ENCODE measurements around the gene SERPIND1. TPM values are rescaled to one million over a fixed set of nuclear protein-coding genes. Genes with fewer than 3 reads are reported as not detected.

Gene SERPIND1
- total RNA-seq, 2 donors from 2014 or later = not detected

- Histone ChIP-seq H3K36me3 (replicated peaks in 1 of 2; ENCODE audit: insufficient read depth in 1 of 2, low read depth in 2 of 2) (peaks cover 0 to 5% of the 10 kb centered on the region in 2 donors), H3K27ac (no peak overlapping the region), H3K4me3 (no peak overlapping the region), H3K9me3 (no peaks in the 10 kb centered on the region), H3K4me1 (no peaks in the 10 kb centered on the region), H3K27me3 (no peaks in the 10 kb centered on the region)
- TF ChIP-seq CTCF (IDR thresholded peaks at IDR 0.05) (no peak), POLR2A (IDR thresholded peaks at IDR 0.05) (no peak)
- WGBS, 2 donors = 97% methylated on average over 4 to 7 of the region's 7 CpGs
- ATAC-seq (no peak), DNase-seq (no peak)
- intact Hi-C loops (cut with DNase I) = no loop called here
Observed at GRCh38 chr22:20752104-20752741, 21.7 kb upstream of the SERPIND1 start.

GRCh38 chr22:20752873-20753272, 21.0 kb upstream of the SERPIND1 start:
- peaks cover 0 to 3% of the 10 kb centered on the region in 2 donors for H3K36me3 ChIP-seq (replicated peaks in 1 of 2; ENCODE audit: insufficient read depth in 1 of 2, low read depth in 2 of 2)
- no peak for ATAC-seq

GRCh38 chr22:20756846-20757245, 17.1 kb upstream of the SERPIND1 start:
- no peak for ATAC-seq

More at GRCh38 chr22:20752873-20753272, 21.0 kb upstream of the SERPIND1 start:
- 89 to 93% methylated on average over 8 to 10 of the region's 10 CpGs for WGBS, 2 donors
- no peaks in the 10 kb centered on the region for H3K27me3 ChIP-seq
- no peaks in the 10 kb centered on the region for H3K9me3 ChIP-seq
- intact Hi-C loops (cut with DNase I) = no loop called here
- no peak overlapping the region for H3K4me3 ChIP-seq
- DNase-seq = no peak
- no peak overlapping the region for H3K27ac ChIP-seq
- TF ChIP-seq CTCF (IDR thresholded peaks at IDR 0.05) (no peak), POLR2A (IDR thresholded peaks at IDR 0.05) (no peak)
- H3K4me1 ChIP-seq = no peaks in the 10 kb centered on the region

DNA sequence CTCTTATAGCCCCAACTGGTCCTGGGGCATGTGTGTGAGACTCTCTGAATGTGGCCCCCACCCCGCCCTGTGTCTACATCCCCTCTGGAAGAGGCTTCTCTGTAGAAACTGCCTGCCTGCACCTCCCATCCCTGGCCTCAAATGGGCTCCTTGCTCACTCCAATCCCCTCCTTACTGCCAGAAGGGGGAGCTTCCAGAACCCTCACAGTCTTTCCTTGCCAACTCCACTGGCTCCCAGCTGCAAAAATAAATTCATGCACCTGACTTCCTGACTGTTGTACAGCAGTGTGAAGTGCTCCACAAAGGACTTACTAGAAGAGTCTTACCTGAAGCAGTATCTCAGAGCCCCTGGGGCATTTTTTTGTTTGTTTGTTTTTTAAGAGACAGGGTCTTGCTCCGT, 15.2 kb upstream of the SERPIND1 start:
- no peaks in the 10 kb centered on the region for H3K4me1 ChIP-seq
- 93% methylated on average over 2 of the region's 2 CpGs for WGBS, 2 donors
- H3K9me3 ChIP-seq = no peaks in the 10 kb centered on the region
- ATAC-seq = no peak
- no peak overlapping the region for H3K4me3 ChIP-seq
- H3K27ac ChIP-seq = no peak overlapping the region
- no peaks in the 10 kb centered on the region for H3K27me3 ChIP-seq
- no peak for DNase-seq
- peaks cover 0 to 2% of the 10 kb centered on the region in 2 donors for H3K36me3 ChIP-seq (replicated peaks in 1 of 2; ENCODE audit: insufficient read depth in 1 of 2, low read depth in 2 of 2)
- intact Hi-C loops (cut with DNase I) = no loop called here
- no peak for TF ChIP-seq POLR2A (IDR thresholded peaks at IDR 0.05)
- no peak for TF ChIP-seq CTCF (IDR thresholded peaks at IDR 0.05)

More at GRCh38 chr22:20756846-20757245, 17.1 kb upstream of the SERPIND1 start:
- TF ChIP-seq POLR2A (IDR thresholded peaks at IDR 0.05) (no peak), CTCF (IDR thresholded peaks at IDR 0.05) (no peak)
- H3K4me1 ChIP-seq = no peaks in the 10 kb centered on the region
- DNase-seq = no peak
- H3K4me3 ChIP-seq = no peak overlapping the region
- H3K36me3 ChIP-seq (replicated peaks in 1 of 2; ENCODE audit: insufficient read depth in 1 of 2, low read depth in 2 of 2) = peaks cover 0 to 2% of the 10 kb centered on the region in 2 donors
- H3K27me3 ChIP-seq = no peaks in the 10 kb centered on the region
- WGBS, 2 donors = 96 to 98% methylated on average over 3 of the region's 3 CpGs
- intact Hi-C loops (cut with DNase I) = no loop called here
- no peak overlapping the region for H3K27ac ChIP-seq
- no peaks in the 10 kb centered on the region for H3K9me3 ChIP-seq

DNA sequence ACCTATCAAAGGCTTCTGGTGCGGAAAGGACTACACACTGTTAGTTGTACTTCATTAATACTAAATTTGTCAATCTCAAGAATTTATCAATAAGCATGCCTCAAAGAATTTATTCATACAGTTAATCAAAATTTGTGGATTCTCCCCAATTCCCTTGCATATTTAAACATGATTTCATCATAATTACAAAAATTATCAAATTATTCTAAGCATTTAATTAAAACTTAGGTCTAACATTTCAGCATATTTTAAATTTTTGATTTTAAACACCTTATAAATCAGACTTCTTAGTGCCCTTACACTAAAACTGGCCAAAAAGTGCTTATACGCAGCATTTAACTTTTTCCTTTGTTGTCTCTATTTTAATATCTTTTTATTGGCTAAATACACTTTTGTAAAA, 13.8 kb upstream of the SERPIND1 start:
- Histone ChIP-seq H3K4me3 (no peak overlapping the region), H3K27me3 (no peaks in the 10 kb centered on the region), H3K27ac (no peak overlapping the region), H3K36me3 (replicated peaks in 1 of 2; ENCODE audit: insufficient read depth in 1 of 2, low read depth in 2 of 2) (peaks cover 0 to 16% of the 10 kb centered on the region in 2 donors), H3K9me3 (no peaks in the 10 kb centered on the region), H3K4me1 (no peaks in the 10 kb centered on the region)
- intact Hi-C loops (cut with DNase I) = no loop called here
- TF ChIP-seq CTCF (IDR thresholded peaks at IDR 0.05) (no peak), POLR2A (IDR thresholded peaks at IDR 0.05) (no peak)
- DNase-seq (no peak), ATAC-seq (no peak)
- WGBS, 2 donors = 94 to 97% methylated on average over 2 of the region's 2 CpGs
